22Rv1 (cell line): ENCODE results near the gene MAG.

Experiments
- H3K27ac ChIP-seq: fragments of 450-650 bp; 2 replicates; pipeline ENCODE4 v1.5.1; 2017
- ZFX ChIP-seq: fragments of 450-650 bp; IDR thresholded peaks from 2 replicates; pipeline ENCODE4 v1.6.1; 2017; ENCODE audit warnings: antibody characterized with exemption, borderline replicate concordance
- TF ChIP-seq, protein P1 (sequence below): fragments of 450-650 bp; IDR thresholded peaks from 2 replicates; pipeline ENCODE4 v1.5.1; 2017; ENCODE audit warnings: mild to moderate bottlenecking

Gene MAG

DNA sequence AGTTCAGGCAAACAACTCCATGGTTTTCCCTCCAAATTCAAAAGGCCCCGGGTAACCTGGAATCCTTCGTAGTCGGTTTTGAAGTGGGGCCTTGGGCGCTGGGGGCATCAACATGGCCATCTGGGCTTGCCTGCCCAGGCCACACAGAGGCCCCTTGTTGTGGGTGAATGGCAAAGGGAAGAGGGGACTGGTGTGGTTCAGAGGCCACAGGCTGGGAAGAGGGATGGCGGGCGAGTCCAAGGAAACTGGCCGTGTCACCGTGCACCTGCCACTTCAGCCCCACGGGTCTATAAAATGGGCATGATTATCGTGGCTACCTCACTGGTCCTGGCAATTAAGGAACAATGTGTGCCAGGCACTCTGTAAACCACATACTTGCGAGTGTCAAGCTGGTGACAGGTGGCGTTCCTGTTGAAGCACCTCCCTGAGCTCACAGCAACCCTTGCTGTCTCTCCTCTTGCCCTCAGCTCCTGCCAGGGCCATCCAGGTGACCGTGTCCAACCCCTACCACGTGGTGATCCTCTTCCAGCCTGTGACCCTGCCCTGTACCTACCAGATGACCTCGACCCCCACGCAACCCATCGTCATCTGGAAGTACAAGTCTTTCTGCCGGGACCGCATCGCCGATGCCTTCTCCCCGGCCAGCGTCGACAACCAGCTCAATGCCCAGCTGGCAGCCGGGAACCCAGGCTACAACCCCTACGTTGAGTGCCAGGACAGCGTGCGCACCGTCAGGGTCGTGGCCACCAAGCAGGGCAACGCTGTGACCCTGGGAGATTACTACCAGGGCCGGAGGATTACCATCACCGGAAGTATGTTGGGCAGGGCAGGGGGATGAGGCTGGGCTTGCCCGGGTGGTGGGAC lies 41.9 kb upstream of the MAG start:
- no peak for TF ChIP-seq ZFX
- TF ChIP-seq, protein P1, sequence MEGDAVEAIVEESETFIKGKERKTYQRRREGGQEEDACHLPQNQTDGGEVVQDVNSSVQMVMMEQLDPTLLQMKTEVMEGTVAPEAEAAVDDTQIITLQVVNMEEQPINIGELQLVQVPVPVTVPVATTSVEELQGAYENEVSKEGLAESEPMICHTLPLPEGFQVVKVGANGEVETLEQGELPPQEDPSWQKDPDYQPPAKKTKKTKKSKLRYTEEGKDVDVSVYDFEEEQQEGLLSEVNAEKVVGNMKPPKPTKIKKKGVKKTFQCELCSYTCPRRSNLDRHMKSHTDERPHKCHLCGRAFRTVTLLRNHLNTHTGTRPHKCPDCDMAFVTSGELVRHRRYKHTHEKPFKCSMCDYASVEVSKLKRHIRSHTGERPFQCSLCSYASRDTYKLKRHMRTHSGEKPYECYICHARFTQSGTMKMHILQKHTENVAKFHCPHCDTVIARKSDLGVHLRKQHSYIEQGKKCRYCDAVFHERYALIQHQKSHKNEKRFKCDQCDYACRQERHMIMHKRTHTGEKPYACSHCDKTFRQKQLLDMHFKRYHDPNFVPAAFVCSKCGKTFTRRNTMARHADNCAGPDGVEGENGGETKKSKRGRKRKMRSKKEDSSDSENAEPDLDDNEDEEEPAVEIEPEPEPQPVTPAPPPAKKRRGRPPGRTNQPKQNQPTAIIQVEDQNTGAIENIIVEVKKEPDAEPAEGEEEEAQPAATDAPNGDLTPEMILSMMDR = no peak
- peak overlapping the region; percentile 99 for H3K27ac ChIP-seq

DNA sequence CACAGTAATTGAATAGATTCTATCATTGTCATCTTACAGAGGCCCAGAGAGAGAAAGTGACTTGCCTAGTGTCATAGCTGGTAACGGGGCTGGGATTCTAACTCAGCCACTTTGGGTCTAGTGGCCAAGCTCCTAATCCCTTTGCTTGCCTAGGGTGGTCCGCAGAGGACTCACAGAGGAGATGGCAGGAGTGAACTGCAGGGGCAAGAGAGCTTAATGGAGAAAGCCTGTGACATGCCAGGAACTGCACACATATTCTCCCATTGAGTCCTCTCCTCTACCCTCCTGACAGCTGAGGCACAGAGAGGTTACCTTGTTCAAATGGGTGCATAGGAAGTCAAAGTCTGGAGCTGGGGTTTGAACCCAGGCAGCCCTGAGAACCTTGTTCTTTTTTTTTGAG lies 40.5 kb upstream of the MAG start:
- no peak for TF ChIP-seq ZFX
- TF ChIP-seq, protein P1 = no peak

DNA sequence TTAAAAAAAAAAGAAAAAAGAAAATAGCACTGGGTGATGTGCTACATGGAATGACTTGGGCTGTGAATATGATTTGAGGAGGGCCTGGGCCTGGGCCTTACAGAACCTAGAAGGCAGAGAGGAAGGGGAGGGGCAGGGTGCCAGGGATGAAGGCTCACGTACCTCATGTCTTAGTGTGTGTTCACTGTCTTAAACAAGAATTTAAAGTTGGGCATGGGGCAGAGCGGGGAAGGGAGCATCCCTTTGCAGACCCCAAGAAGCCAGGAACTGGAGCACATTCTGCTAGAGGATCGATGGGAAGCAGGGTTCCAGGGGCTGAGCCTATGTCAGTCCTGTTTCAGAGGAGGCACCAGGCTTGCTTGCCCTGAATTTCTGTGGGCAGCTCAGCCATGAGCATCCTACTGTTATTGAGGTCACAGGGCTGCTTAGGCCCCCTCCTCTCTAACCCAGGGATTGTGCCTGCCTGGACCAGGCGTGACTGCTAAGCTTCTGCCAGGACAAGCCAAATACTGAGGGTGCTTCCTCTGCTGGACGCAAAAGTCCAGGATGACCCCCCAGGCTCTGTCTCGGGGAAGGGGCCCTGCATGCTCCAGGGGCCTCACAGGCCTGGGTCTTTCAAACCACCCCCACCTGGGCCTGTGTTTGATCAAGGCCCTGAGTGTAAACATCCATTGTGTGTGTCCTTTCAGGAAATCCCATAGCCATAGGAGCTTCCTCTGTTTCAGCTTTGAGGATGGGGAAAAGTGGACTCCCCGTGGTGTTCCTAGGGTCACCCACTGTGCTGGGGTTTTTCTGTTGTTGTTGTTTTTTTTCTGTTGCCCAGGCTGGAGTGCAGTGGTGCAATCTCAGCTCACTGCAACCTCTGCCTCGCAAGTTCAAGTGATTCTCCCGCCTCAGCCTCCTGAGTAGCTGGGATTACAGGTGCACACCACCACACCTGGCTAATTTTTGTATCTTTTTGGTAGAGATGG lies 38.4 kb upstream of the MAG start:
- H3K27ac ChIP-seq = no peak overlapping the region
- TF ChIP-seq ZFX = no peak
- TF ChIP-seq, protein P1 = no peak

More for the DNA sequence above, 40.5 kb upstream of the MAG start:
- H3K27ac ChIP-seq = no peak overlapping the region

DNA sequence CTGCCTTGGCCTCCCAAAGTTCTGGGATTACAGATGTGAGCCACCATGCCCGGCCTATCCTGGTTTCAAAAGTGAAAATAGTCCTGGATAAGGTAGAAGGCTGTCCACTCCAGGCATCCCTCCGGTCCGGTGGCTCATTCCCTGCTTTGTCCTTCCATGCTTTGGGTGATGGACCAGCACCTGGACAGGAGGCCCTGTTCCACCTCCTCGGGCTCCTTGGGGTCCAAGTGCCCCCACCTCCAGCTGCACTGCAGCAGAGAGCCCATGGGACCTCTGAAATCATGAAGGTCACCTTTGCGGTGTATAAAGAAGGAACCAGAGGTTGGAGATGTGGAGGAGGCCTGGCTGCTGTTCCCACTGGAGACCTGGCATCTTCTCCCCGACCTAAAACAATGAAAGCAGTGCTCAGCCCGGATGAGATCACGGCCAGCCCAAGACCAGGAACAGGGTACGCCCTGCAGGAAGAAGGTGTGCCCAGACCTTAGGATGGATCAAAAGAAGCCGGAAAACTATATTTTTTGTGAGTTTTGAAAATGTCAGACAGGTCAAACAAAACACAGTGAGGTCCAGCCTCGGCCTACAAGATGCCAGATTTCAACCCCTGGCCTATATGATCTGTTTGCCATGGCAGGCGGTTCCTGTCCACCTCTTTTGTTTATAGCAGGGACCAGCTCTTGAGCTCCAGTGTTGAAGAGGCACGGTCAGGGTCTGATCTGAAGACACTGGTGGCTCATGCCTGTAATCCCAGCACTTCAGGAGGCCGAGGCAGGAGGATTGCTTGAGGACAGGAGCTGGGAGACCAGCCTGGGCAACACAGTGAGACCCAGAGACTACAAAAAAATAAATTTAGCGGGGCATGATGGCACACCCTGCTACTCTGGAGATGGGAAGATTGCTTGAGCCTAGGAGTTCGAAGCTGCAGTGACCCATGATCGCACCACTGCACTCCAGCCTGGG lies 37.3 kb upstream of the MAG start:
- TF ChIP-seq, protein P1 = no peak
- TF ChIP-seq ZFX = no peak
- no peak overlapping the region for H3K27ac ChIP-seq

DNA sequence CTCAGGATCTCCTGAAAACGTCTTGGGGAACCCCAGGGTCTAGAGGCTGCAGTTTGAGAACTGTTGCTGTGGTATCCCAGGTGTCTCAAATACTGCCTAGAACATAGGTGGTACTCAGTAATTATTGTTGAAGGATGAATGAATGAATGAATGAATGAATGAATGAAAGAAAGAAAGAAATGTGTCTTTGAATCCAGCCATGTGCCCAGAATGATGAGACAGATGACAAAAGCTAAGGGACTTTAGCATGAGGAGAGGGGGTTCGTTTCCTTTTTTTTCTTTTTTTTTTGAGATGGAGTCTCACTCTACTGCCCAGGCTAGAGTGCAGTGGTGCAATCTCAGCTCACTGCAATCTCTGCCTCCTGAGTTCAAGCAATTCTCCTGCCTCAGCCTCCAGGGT lies 35.4 kb upstream of the MAG start:
- TF ChIP-seq ZFX = no peak
- TF ChIP-seq, protein P1 = no peak
- no peak overlapping the region for H3K27ac ChIP-seq

DNA sequence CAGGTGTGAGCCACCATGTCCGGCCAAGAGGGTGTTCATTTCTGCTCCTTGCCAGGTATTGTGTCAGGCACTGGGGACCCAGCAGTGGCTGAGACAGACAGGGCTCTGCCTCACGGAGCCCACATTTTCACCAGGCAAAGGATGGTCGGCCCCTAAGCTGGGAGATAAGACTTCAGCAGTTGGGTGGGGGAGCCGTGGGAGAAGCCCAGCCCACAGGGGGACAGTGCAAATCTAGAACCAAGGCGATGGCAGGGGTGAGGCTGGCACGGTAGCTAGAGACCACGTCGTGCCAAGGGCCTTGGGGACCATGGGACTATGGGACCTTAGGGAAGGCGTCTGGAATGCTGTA lies 34.9 kb upstream of the MAG start:
- no peak overlapping the region for H3K27ac ChIP-seq

More for the DNA sequence above, 34.9 kb upstream of the MAG start:
- no peak for TF ChIP-seq ZFX
- TF ChIP-seq, protein P1 = no peak
